ENCODE measurements around the gene PYY.

The PYY gene

DNA sequence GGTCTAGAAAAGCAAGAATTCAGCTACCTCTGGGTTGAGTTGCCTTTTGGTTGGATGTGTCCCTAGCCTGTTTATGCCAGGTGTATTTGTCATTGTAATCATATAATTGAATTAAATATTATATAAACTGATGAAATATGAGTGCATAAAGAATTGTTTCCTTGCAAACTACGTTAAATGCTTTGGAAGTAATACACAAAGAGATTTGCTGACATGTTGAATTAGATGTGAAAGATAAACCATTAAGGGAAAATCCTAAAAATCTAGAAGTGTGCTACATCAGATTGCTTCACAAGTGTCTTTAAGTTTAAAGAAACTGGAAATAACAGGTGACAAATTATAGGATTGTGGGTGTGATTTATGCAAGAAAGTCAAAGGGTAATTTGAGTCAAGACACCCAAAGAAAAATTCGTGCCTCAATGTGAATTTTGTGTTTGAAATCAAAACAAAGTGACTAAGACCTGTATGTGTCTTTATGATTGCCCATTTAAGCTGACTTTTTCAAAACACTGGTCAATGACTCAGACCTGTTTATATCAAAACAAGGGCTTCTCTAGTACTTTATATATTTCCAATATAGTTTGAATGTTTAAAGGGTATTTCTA is 5.1 kb upstream of the PYY start:
- Histone ChIP-seq H3K9me3 (ENCODE audit: severe bottlenecking) (no peaks in the 10 kb centered on the region), H3K36me3 (ENCODE audit: low read depth) (no peaks in the 10 kb centered on the region), H3K4me1 (ENCODE audit: insufficient read depth, poor library complexity, severe bottlenecking) (no peaks in the 10 kb centered on the region), H3K4me3 (ENCODE audit: severe bottlenecking) (no peak overlapping the region), H3K27me3 (ENCODE audit: insufficient read depth, poor library complexity, severe bottlenecking) (peaks cover 9% of the 10 kb centered on the region), H3K27ac (ENCODE audit: poor library complexity, severe bottlenecking) (no peak overlapping the region)
- no peak for TF ChIP-seq CTCF (IDR thresholded peaks at IDR 0.05; ENCODE audit: poor library complexity, severe bottlenecking)
- DNase-seq (ENCODE audit: low spot score) (no peak), ATAC-seq (ENCODE audit: low read depth) (no peak)

DNA sequence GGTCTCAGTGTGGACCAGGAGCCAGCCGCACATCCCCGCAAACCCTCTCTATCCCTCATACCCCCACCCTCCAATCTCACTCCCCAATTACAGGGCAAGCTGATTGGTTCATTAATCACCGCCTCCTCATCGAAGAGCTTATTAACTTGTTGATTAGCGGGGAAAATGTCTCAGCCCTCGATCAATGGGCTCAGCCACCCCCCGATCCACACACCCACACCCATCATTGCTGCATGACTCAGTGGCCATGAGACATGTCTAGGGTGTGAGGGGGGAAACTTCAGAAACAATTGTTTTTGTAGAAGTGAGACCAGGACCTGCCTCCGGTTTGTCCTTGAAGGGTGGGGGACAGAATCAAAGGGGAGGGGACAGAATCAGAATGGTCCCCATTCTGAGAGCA is 2.5 kb upstream of the PYY start:
- Histone ChIP-seq H3K9me3 (ENCODE audit: severe bottlenecking) (no peaks in the 10 kb centered on the region), H3K27me3 (ENCODE audit: insufficient read depth, poor library complexity, severe bottlenecking) (peaks cover 32% of the 10 kb centered on the region), H3K27ac (ENCODE audit: poor library complexity, severe bottlenecking) (no peak overlapping the region), H3K36me3 (ENCODE audit: low read depth) (no peaks in the 10 kb centered on the region), H3K4me1 (ENCODE audit: insufficient read depth, poor library complexity, severe bottlenecking) (no peaks in the 10 kb centered on the region), H3K4me3 (ENCODE audit: severe bottlenecking) (no peak overlapping the region)
- no peak for ATAC-seq (ENCODE audit: low read depth)
- TF ChIP-seq CTCF (IDR thresholded peaks at IDR 0.05; ENCODE audit: poor library complexity, severe bottlenecking), result no peak
- DNase-seq (ENCODE audit: low spot score), result no peak

DNA sequence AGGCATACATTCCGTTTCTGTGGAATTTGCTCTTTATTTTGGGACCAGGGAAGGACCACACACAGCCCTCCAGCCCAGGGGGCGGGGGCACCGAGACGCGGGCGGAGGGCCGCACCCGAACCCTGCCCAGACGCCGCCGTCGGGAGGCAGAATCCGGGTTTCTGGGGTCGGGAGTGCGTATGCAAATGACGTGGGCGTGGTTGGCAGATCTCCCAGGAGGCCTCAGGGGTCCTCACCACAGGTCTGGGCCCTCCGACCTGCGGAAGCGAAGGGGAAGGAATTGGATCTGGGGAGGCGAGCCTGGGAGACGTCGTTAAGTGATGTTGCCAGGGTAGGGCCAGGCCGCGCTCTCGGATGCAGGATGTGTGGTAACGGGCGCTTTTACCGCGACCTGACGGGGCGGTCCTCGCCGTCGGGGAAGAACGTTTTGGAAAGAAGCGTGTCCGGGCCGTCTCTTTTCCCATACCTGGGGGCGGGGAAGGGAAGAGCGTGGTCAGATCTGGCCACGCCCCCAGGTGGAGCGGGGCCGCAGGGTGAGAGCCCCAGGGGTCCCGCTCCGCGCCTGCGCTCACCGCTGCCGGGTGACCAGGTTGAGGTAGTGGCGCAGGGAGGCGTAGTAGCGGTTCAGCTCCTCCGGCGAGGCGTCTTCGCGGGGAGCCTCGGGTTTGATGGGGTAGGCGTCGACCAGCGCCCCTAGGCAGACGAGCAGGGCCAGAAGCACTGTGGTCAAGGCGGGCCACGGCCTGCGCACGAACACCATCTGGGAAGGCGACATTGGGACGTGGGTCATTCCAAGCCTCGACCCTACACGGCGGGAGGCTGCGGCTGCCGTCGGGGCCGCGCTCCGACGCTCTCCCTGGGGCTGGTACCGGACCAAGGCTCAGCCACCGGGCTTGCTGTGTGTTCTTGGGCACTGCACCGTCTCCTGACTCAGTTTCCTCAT is 745 bp downstream of the PYY start:
- Histone ChIP-seq H3K36me3 (ENCODE audit: low read depth) (no peaks in the 10 kb centered on the region), H3K9me3 (ENCODE audit: severe bottlenecking) (no peaks in the 10 kb centered on the region), H3K4me3 (ENCODE audit: severe bottlenecking) (no peak overlapping the region), H3K4me1 (ENCODE audit: insufficient read depth, poor library complexity, severe bottlenecking) (no peaks in the 10 kb centered on the region), H3K27ac (ENCODE audit: poor library complexity, severe bottlenecking) (no peak overlapping the region), H3K27me3 (ENCODE audit: insufficient read depth, poor library complexity, severe bottlenecking) (peaks cover 32% of the 10 kb centered on the region)
- ATAC-seq (ENCODE audit: low read depth) (no peak), DNase-seq (ENCODE audit: low spot score) (no peak)
- TF ChIP-seq CTCF (IDR thresholded peaks at IDR 0.05; ENCODE audit: poor library complexity, severe bottlenecking), result no peak

DNA sequence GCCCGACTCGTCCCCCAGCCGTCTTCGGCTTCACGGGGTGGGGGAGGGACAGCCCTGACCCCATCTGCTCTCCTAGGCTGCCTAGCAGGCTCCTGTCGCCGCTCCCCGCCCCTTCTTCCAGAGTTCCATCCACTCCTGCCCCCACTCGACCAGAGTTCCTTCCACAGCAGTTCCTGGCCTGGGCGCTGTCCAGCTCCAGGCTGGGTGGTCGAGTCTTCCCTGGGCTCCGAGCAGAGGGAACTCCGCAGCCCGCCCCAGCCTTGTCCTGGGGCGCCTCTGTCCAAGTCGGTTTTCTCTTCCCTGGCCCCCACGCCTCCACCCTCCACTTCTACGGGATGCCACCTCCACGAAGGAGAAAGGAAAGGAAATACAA is 1.4 kb downstream of the PYY start:
- ATAC-seq (ENCODE audit: low read depth) (no peak), DNase-seq (ENCODE audit: low spot score) (no peak)
- no peaks in the 10 kb centered on the region for H3K9me3 ChIP-seq (ENCODE audit: severe bottlenecking)
- no peak for TF ChIP-seq CTCF (IDR thresholded peaks at IDR 0.05; ENCODE audit: poor library complexity, severe bottlenecking)
- H3K4me3 ChIP-seq (ENCODE audit: severe bottlenecking), result no peak overlapping the region
- H3K27ac ChIP-seq (ENCODE audit: poor library complexity, severe bottlenecking), result no peak overlapping the region
- no peaks in the 10 kb centered on the region for H3K4me1 ChIP-seq (ENCODE audit: insufficient read depth, poor library complexity, severe bottlenecking)
- no peaks in the 10 kb centered on the region for H3K36me3 ChIP-seq (ENCODE audit: low read depth)
- H3K27me3 ChIP-seq (ENCODE audit: insufficient read depth, poor library complexity, severe bottlenecking), result peaks cover 32% of the 10 kb centered on the region

DNA sequence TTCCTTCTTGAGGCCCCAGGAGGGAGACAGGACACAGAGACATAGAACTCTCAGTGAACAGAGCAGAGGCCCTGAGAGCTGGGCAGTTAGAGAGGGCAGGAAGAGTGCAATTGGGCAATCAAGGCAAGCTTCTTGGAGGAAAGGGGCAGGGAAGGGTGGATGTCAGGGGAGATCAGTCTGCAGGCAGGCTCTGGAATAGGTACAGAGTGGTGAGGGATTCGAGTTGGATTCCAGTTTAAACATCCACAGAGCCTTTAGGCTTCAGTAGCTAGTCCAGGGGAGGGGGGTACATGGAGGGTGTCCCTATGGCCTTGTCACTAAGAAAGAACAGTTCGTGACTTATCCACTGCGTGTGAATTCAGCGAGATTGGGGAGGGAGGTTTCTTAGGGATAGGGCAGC is 2.0 kb downstream of the PYY start:
- DNase-seq (ENCODE audit: low spot score) (no peak), ATAC-seq (ENCODE audit: low read depth) (no peak)
- no peaks in the 10 kb centered on the region for H3K36me3 ChIP-seq (ENCODE audit: low read depth)
- no peak for TF ChIP-seq CTCF (IDR thresholded peaks at IDR 0.05; ENCODE audit: poor library complexity, severe bottlenecking)
- no peaks in the 10 kb centered on the region for H3K9me3 ChIP-seq (ENCODE audit: severe bottlenecking)
- no peaks in the 10 kb centered on the region for H3K4me1 ChIP-seq (ENCODE audit: insufficient read depth, poor library complexity, severe bottlenecking)
- no peak overlapping the region for H3K4me3 ChIP-seq (ENCODE audit: severe bottlenecking)
- H3K27me3 ChIP-seq (ENCODE audit: insufficient read depth, poor library complexity, severe bottlenecking), result peaks cover 32% of the 10 kb centered on the region
- no peak overlapping the region for H3K27ac ChIP-seq (ENCODE audit: poor library complexity, severe bottlenecking)

Measured in RWPE2 (cell line).